HepG2 (cell line): ENCODE measurements around the gene VPS54. TPM values are rescaled to one million over a fixed set of nuclear protein-coding genes. Genes with fewer than 3 reads are reported as not detected.
A peak's percentile ranks its signal among the peaks of the same experiment; 100 is the strongest.
"Not testable (repeated sequence)": the region's sequence is repeated elsewhere in the genome, so short reads cannot be mapped to it uniquely, and the experiment has no call there.

ENCODE experiments used
- ATAC-seq: fragments of 200-7000 bp; cut with Tn5 transposase; 3 replicates; pipeline ENCODE4 v1.9.1; 2020; ENCODE audit warnings: mild to moderate bottlenecking, moderate library complexity
- BruUV-seq: library from RNA; stranded (reverse); fragments of 400-500 nt; replicated peaks from 2 replicates; lab custom pipeline; 2021; lab: Mats Ljungman, UMichigan
- CTCF ChIA-PET: fragments of 300-600 bp; formaldehyde crosslinking; extraction: SDS; loops from one replicate; lab custom pipeline; 2021; ENCODE audit warnings: low total read pairs, inconsistent platforms, low intra/inter-chr PET ratio; lab: Yijun Ruan, JAX
- POLR2A ChIA-PET: fragments of 350-600 bp; sonication (Branson Sonifier 250); formaldehyde crosslinking; loops from one replicate; lab custom pipeline; 2020; ENCODE audit warnings: antibody characterized with exemption, inconsistent platforms; lab: Yijun Ruan, JAX
- DNase-seq: peaks from one replicate; pipeline ENCODE4 v3.0.0-alpha.2; 2015; ENCODE audit warnings: low spot score
- FAIRE-seq: peaks from 3 replicates; lab custom pipeline; 2011; peaks lifted over from hg19 to GRCh38; lab: Jason Lieb, UNC
- H2AFZ ChIP-seq: one replicate; pipeline ENCODE4 v1.6.1; 2011; ENCODE audit warnings: low read length, inconsistent platforms
- H3K27ac ChIP-seq: fragments of 300-600 bp; 3 replicates; pipeline ENCODE4 v1.8.0; 2011; ENCODE audit warnings: mixed run types, mild to moderate bottlenecking, mixed read lengths, low read length, inconsistent platforms; ENCODE audit not compliant: insufficient read depth; ENCODE audit errors: extremely low read length
- H3K27me3 ChIP-seq, 2 experiments: fragments of 200-600 bp in 1 of 2; 2 replicates in 1 of 2; 3 replicates in 1 of 2; pipeline versions ENCODE4 v1.6.0 to v1.8.0; 2011; ENCODE audit warnings: low read length in 2 of 2, mild to moderate bottlenecking in 2 of 2, moderate library complexity in 2 of 2, inconsistent platforms in 1 of 2; ENCODE audit not compliant: insufficient read depth in 2 of 2, control insufficient read depth in 1 of 2
- H3K36me3 ChIP-seq, 2 experiments: fragments of 200-600 bp in 1 of 2; replicated peaks in 1 of 2; 2 replicates in 1 of 2; 3 replicates in 1 of 2; pipeline versions ENCODE4 v1.5.1 to v1.8.0; 2011; ENCODE audit warnings: low read length in 2 of 2, inconsistent platforms in 1 of 2; ENCODE audit not compliant: insufficient read depth in 2 of 2, control insufficient read depth in 1 of 2
- H3K4me1 ChIP-seq: 2 replicates; pipeline ENCODE4 v1.5.1; 2012; ENCODE audit warnings: low read length, inconsistent platforms; ENCODE audit not compliant: insufficient read depth
- H3K4me2 ChIP-seq: 2 replicates; pipeline ENCODE4 v1.6.0; 2011; ENCODE audit warnings: low read depth, low read length, inconsistent platforms
- H3K4me3 ChIP-seq, 3 experiments: fragments of 200-600 bp in 1 of 3; sonication (generic), shearing (Covaris generic) in 1 of 3; replicated peaks in 1 of 3; 2 replicates each; pipeline ENCODE4 v1.5.1; 2011 to 2016; ENCODE audit warnings: low read length in 3 of 3, inconsistent platforms in 2 of 3, low read depth in 2 of 3, mild to moderate bottlenecking in 2 of 3, control low read depth in 1 of 3, mixed read lengths in 1 of 3; ENCODE audit not compliant: insufficient read depth in 1 of 3
- H3K79me2 ChIP-seq: one replicate; pipeline ENCODE4 v1.6.1; 2011; ENCODE audit warnings: low read length, inconsistent platforms; ENCODE audit not compliant: insufficient read depth
- H3K9ac ChIP-seq: 2 replicates; pipeline ENCODE4 v1.6.0; 2011; ENCODE audit warnings: mild to moderate bottlenecking, low read depth, low read length, inconsistent platforms; ENCODE audit not compliant: insufficient read depth
- H3K9me3 ChIP-seq: 2 replicates; pipeline ENCODE4 v1.5.1; 2012; ENCODE audit warnings: mild to moderate bottlenecking, low read length
- H4K20me1 ChIP-seq: 2 replicates; pipeline ENCODE4 v1.6.0; 2011; ENCODE audit warnings: inconsistent platforms, mild to moderate bottlenecking, low read length, moderate library complexity; ENCODE audit not compliant: insufficient read depth
- DNMT3B ChIP-seq: conservative IDR thresholded peaks from 2 replicates; pipeline ENCODE4 v1.6.1; 2016; ENCODE audit warnings: missing biosample characterization, control low read depth
- ESRRA ChIP-seq: sonication (generic); formaldehyde crosslinking; IDR thresholded peaks from 2 replicates; pipeline ENCODE4 v1.5.1; 2020; ENCODE audit warnings: mild to moderate bottlenecking, low read depth, missing genetic modification reagents
- FOXP4 ChIP-seq: sonication (generic); formaldehyde crosslinking; IDR thresholded peaks from 2 replicates; pipeline ENCODE4 v1.4.0; 2020; ENCODE audit warnings: missing genetic modification reagents
- HOMEZ ChIP-seq: IDR thresholded peaks from 2 replicates; pipeline ENCODE4 v1.6.1; 2016; ENCODE audit warnings: low read depth
- NFKBIZ ChIP-seq: IDR thresholded peaks from 2 replicates; pipeline ENCODE4 v1.6.1; 2018; ENCODE audit warnings: missing genetic modification reagents, missing compliant biosample characterization
- PAXIP1 ChIP-seq: sonication (generic); formaldehyde crosslinking; conservative IDR thresholded peaks from 2 replicates; pipeline ENCODE4 v1.4.0; 2020; ENCODE audit warnings: mild to moderate bottlenecking, missing genetic modification reagents, moderate library complexity
- PHF21A ChIP-seq: sonication (generic); formaldehyde crosslinking; IDR thresholded peaks from 2 replicates; pipeline ENCODE4 v1.5.0; 2020; ENCODE audit warnings: mild to moderate bottlenecking, missing genetic modification reagents
- SOX5 ChIP-seq: IDR thresholded peaks from 2 replicates; pipeline ENCODE4 v1.6.1; 2016; ENCODE audit warnings: borderline replicate concordance
- ZNF34 ChIP-seq: sonication (generic); formaldehyde crosslinking; IDR thresholded peaks from 2 replicates; pipeline ENCODE4 v1.4.0; 2020; ENCODE audit warnings: mild to moderate bottlenecking, missing genetic modification reagents, borderline replicate concordance
- ZNF503 ChIP-seq: sonication (generic); formaldehyde crosslinking; IDR thresholded peaks from 2 replicates; pipeline ENCODE4 v1.4.0; 2020; ENCODE audit warnings: missing genetic modification reagents
- ZNF800 ChIP-seq: sonication (generic); formaldehyde crosslinking; IDR thresholded peaks from 2 replicates; pipeline ENCODE4 v1.4.0; 2020; ENCODE audit warnings: missing genetic modification reagents
- WGBS: methylation state at CpG from one replicate; pipeline ENCODE4 v1.1.6; 2017; ENCODE audit warnings: low lambda C conversion rate; 5-methylcytosine and 5-hydroxymethylcytosine counted together
- in situ Hi-C: cut with HindIII; loops from 2 replicates; pipeline ENCODE4 v1.10.0; 2017; ENCODE audit warnings: low pct_unique_long_range_greater_than_20kb; ENCODE audit not compliant: extremely low pct_ligation_motif_present
- intact Hi-C: fragments of 100-400 bp; cut with micrococcal nuclease; formaldehyde crosslinking; loops from one replicate; pipeline ENCODE4 v1.10.0; 2022; ENCODE audit not compliant: unreplicated experiment
- polyA plus RNA-seq, 8 experiments: library from polyadenylated mRNA; depleted of rRNA in 3 of 8; stranded (reverse) in 7 of 8; unstranded in 1 of 8; fragments of >200 nt; fragmentation: Illumina TruSeq in 4 of 8; extraction: Trizol in 4 of 8; gene quantifications; 2 replicates each; pipeline versions ENCODE4 v1.2.1 to v1.2.3, GENCODE V29; 2011 to 2016; ENCODE audit warnings: low read depth in 4 of 8, missing spikeins in 1 of 8, mixed read lengths in 1 of 8; ENCODE audit not compliant: insufficient read depth in 1 of 8
- total RNA-seq, 5 experiments: library from RNA; depleted of rRNA; stranded (reverse); fragments of >200 nt; fragmentation: Illumina TruSeq; extraction: Trizol; gene quantifications; 2 replicates each; pipeline ENCODE4 v1.2.3, GENCODE V29; 2016; ENCODE audit warnings: low read depth in 1 of 5

Gene VPS54
- total and polyA plus RNA-seq, 2 of the 13 experiments (the other 11 are each of a cell fraction or from before 2014, with no cell fraction given), result 64.7 to 77.5 TPM

- FAIRE-seq, result not testable (repeated sequence)
- TF ChIP-seq PAXIP1 (CRISPR knock-in tag) (0 out of 2 replicates have a peak, but pooled peaks have one; percentile 19), ZNF34 (0 out of 2 replicates have a peak, but pooled peaks have one; percentile 18), SOX5 (CRISPR knock-in tag) (0 out of 2 replicates have a peak, but pooled peaks have one; percentile 25), PHF21A (peak; percentile 59; the same call in 1 of the 2 replicates), HOMEZ (peak; percentile 92), ZNF503 (0 out of 2 replicates have a peak, but pooled peaks have one; percentile 11), NFKBIZ (CRISPR knock-in tag) (0 out of 2 replicates have a peak, but pooled peaks have one; percentile 10), ESRRA (CRISPR knock-in tag) (peak; percentile 48; the same call in 1 of the 2 replicates), DNMT3B (CRISPR knock-in tag) (0 out of 2 replicates have a peak, but pooled peaks have one; percentile 7), FOXP4 (CRISPR knock-in tag) (peak; percentile 50; the same call in 1 of the 2 replicates), ZNF800 (0 out of 2 replicates have a peak, but pooled peaks have one; percentile 53)
Observed at GRCh38 chr2:63988842-63989436, 30.3 kb downstream of the VPS54 start.

More at GRCh38 chr2:63988842-63989436, 30.3 kb downstream of the VPS54 start:
- Histone ChIP-seq H3K27ac (peak overlapping the region; percentile 78), H3K4me1 (peaks cover 100% of the 10 kb centered on the region), H3K79me2 (peaks cover 82% of the 10 kb centered on the region)
- H3K4me3 ChIP-seq, ATAC-seq, H3K9me3 ChIP-seq, POLR2A ChIA-PET, H4K20me1 ChIP-seq, H3K36me3 ChIP-seq, BruUV-seq, intact Hi-C loops, H3K9ac ChIP-seq, H2AFZ ChIP-seq, H3K4me2 ChIP-seq, in situ Hi-C loops, H3K27me3 ChIP-seq, CTCF ChIA-PET: not testable (repeated sequence)
- 56% methylated on average over 12 of the region's 12 CpGs for WGBS
- DNase-seq, result peak; percentile 34
